Testis (tissue), 3 donors: ENCODE results near the gene THEMIS. TPM values are rescaled to one million over a fixed set of nuclear protein-coding genes. Genes with fewer than 3 reads are reported as not detected.
"Not testable (repeated sequence)": the region's sequence is repeated elsewhere in the genome, so short reads cannot be mapped to it uniquely, and the experiment has no call there.

Experiments
- DNase-seq: peaks from one replicate; pipeline ENCODE4 v3.0.0-alpha.2; 2019
- H3K27ac ChIP-seq, 2 donors: fragments of 200-600 bp; sonication (generic); one replicate each; pipeline ENCODE4 v1.5.1; 2019
- H3K27me3 ChIP-seq: fragments of 200-600 bp; sonication (generic); one replicate; pipeline ENCODE4 v1.5.1; 2019
- H3K36me3 ChIP-seq: fragments of 200-600 bp; sonication (generic); one replicate; pipeline ENCODE4 v1.5.1; 2017; ENCODE audit warnings: low read depth; ENCODE audit errors: missing control alignments
- H3K4me1 ChIP-seq: fragments of 200-600 bp; sonication (generic); one replicate; pipeline ENCODE4 v1.5.1; 2019
- H3K4me3 ChIP-seq, 2 donors: fragments of 200-600 bp; sonication (generic); one replicate each; pipeline ENCODE4 v1.5.1; 2017 to 2019
- H3K9me3 ChIP-seq: fragments of 200-600 bp; sonication (generic); one replicate; pipeline ENCODE4 v1.5.1; 2017
- POLR2A ChIP-seq: fragments of 450-650 bp; IDR thresholded peaks from one replicate; pipeline ENCODE4 v1.6.1; 2017; ENCODE audit warnings: antibody characterized with exemption, mild to moderate bottlenecking, moderate library complexity
- WGBS, 2 donors: methylation state at CpG; one replicate each; pipeline ENCODE4 v1.1.5; 2018; 5-methylcytosine and 5-hydroxymethylcytosine counted together
- intact Hi-C: fragments of 100-400 bp; cut with DNase I; formaldehyde crosslinking; loops from one replicate; pipeline ENCODE4 v1.15.1; 2023; ENCODE audit warnings: low total_unique reads
- polyA plus RNA-seq: library from polyadenylated mRNA; stranded (reverse); fragments of 350-450 nt; fragmentation: Illumina TruSeq; extraction: RNeasy Lipid Tissue Mini Kit (QIAGEN cat#74804); gene quantifications from one replicate; pipeline ENCODE4 v1.2.3, GENCODE V29; 2014; ENCODE audit warnings: low read depth, low replicate concordance; ENCODE audit not compliant: insufficient read depth
- total RNA-seq, 2 donors: library from RNA; depleted of rRNA; stranded (reverse); fragments of >200 nt; gene quantifications; one replicate each; pipeline ENCODE4 v1.2.3, GENCODE V29; 2016
- TF ChIP-seq, protein P1 (sequence below), 3 experiments: fragments of 450-650 bp in 2 of 3; fragments of 200-600 bp in 1 of 3; sonication (generic) in 1 of 3; IDR thresholded peaks; one replicate each; pipeline ENCODE4 v1.5.1; 2016 to 2019; ENCODE audit warnings: antibody characterized with exemption in 3 of 3, mild to moderate bottlenecking in 2 of 3, moderate library complexity in 1 of 3

The THEMIS gene
- total and polyA plus RNA-seq, 3 donors from 2014 or later = 0.36 to 2.1 (median 0.62) TPM

DNA sequence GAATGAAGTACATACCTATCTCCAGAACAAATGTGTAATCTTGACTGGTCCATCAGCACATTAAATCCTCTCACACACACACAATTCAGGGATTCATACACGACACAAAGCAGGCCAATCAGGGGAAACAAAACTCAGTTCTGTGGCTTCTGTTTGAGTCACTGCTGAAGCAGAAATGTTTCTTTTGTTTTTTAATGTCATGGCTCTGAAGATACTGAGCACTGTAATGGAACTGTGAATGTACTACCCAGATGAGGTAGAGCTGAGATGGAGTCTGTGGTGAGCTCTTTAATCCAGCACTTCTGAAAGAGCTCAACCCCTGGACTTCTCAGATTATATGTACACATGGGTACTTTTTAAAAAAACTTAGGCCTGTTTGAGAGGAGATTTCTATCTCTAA is 116.4 kb downstream of the THEMIS start:
- no peak for TF ChIP-seq POLR2A
- TF ChIP-seq, protein P1, sequence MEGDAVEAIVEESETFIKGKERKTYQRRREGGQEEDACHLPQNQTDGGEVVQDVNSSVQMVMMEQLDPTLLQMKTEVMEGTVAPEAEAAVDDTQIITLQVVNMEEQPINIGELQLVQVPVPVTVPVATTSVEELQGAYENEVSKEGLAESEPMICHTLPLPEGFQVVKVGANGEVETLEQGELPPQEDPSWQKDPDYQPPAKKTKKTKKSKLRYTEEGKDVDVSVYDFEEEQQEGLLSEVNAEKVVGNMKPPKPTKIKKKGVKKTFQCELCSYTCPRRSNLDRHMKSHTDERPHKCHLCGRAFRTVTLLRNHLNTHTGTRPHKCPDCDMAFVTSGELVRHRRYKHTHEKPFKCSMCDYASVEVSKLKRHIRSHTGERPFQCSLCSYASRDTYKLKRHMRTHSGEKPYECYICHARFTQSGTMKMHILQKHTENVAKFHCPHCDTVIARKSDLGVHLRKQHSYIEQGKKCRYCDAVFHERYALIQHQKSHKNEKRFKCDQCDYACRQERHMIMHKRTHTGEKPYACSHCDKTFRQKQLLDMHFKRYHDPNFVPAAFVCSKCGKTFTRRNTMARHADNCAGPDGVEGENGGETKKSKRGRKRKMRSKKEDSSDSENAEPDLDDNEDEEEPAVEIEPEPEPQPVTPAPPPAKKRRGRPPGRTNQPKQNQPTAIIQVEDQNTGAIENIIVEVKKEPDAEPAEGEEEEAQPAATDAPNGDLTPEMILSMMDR (IDR thresholded peaks at IDR 0.05) = no peak
- H3K27ac ChIP-seq = no peak overlapping the region
- 93 to 94% methylated on average over 1 of the region's 1 CpG for WGBS, 2 donors
- no peaks in the 10 kb centered on the region for H3K4me1 ChIP-seq
- H3K36me3 ChIP-seq = no peaks in the 10 kb centered on the region
- intact Hi-C loops = no loop called here
- DNase-seq = no peak
- no peaks in the 10 kb centered on the region for H3K27me3 ChIP-seq
- H3K4me3 ChIP-seq = no peak overlapping the region
- H3K9me3 ChIP-seq = no peaks in the 10 kb centered on the region

DNA sequence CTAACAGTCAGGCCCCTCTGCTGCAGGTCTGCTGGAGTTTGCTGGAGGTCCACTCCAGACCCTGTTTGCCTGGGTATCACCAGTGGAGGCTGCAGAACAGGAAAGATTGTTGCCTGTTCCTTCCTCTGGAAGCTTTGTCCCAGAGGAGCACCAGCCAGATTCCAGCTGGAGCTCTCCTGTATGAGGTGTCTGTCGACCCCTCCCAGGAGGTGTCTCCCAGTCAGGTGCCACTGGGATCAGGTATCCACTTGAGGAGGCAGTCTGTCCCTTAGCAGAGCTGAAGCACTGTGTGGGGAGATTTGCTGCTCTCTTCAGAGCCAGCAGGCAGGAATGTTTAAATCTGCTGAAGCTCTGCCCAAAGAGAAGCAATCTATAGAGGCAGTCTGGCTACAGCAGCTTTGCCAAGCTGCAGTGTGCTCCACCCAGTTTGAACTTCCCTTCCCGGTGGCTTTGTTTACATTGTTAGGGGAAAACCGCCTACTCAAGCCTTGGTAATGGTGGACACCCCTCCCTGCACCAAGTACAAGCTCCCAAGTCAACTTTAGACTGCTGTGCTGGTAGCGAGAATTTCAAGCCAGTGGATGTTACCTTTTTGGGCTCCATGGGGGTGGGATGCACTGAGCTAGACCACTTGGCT is 119.1 kb downstream of the THEMIS start:
- WGBS, 2 donors = 85 to 94% methylated on average over 4 of the region's 4 CpGs
- H3K4me1 ChIP-seq, H3K4me3 ChIP-seq, H3K9me3 ChIP-seq, intact Hi-C loops, DNase-seq, H3K36me3 ChIP-seq, H3K27ac ChIP-seq, H3K27me3 ChIP-seq: not testable (repeated sequence)

DNA sequence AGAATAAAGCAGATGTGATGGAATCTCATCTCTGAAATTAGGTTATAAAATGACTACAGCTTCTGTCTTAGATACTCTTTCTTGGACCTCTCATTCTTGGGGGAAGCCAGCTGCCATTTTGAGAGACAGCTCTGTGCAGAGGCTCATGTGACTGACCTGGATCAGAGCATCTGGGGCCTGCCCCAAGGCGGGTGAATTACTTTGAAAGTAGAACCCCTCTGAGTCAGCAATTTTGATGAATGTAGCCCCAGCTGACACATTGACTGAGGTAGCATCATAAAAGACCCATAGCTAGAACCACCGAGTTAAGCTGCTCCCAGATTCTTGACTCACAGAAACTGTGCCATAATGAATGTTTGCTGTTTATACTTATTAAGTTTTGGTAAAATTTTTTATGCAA is 124.5 kb downstream of the THEMIS start:
- H3K27me3 ChIP-seq = no peaks in the 10 kb centered on the region
- no peak for DNase-seq
- H3K4me3 ChIP-seq = no peak overlapping the region
- TF ChIP-seq POLR2A = no peak
- TF ChIP-seq, protein P1 (IDR thresholded peaks at IDR 0.05) = no peak
- intact Hi-C loops = no loop called here
- no peaks in the 10 kb centered on the region for H3K9me3 ChIP-seq
- WGBS, 2 donors = 83% methylated on average over 2 of the region's 2 CpGs
- no peak overlapping the region for H3K27ac ChIP-seq
- no peaks in the 10 kb centered on the region for H3K36me3 ChIP-seq
- no peaks in the 10 kb centered on the region for H3K4me1 ChIP-seq

DNA sequence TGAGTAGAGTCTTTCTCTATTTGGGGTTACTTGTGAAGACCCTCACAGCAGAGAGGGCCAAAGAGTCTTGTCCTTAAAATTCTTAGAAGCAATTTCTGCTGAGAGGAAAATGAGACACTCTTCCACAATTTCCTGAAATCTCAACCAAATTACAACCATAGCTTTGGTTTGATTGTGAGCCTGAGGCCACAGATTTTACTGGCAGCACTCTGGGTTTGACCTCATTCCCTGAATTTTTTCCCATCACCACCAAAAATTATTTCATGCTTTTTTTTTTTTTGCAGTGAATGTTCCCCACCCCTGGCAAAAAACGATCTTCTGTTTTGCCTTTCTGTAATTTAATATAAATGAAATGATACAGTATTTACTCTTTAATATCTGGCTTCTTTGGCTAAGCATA is 125.5 kb downstream of the THEMIS start:
- H3K36me3 ChIP-seq = no peaks in the 10 kb centered on the region
- no peaks in the 10 kb centered on the region for H3K4me1 ChIP-seq
- intact Hi-C loops = no loop called here
- TF ChIP-seq POLR2A = no peak
- TF ChIP-seq, protein P1 (IDR thresholded peaks at IDR 0.05) = no peak
- DNase-seq = no peak
- no peak overlapping the region for H3K4me3 ChIP-seq
- no peak overlapping the region for H3K27ac ChIP-seq
- no peaks in the 10 kb centered on the region for H3K27me3 ChIP-seq
- 32 to 61% methylated on average over 1 of the region's 1 CpG for WGBS, 2 donors
- no peaks in the 10 kb centered on the region for H3K9me3 ChIP-seq

DNA sequence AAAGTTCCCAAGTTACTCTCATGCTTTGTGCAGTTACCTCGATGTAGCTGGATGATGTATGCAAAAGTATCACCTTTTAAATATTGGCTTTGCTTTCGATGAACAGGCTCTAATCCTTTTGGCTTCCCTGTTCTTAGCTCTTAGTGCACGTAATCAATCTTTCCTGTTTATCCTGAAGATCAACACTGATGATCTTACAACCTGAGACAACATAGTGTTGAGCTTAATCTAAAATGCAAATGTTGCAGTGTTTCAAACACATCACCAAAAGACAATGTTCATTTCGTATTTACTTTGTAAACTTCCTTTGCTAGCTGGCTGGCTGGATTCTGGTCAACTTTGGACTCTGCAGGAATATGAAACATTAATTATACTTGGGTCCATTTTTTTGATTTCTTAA is 132.1 kb downstream of the THEMIS start:
- Histone ChIP-seq H3K27ac (no peak overlapping the region), H3K9me3 (no peaks in the 10 kb centered on the region), H3K27me3 (no peaks in the 10 kb centered on the region), H3K4me1 (no peaks in the 10 kb centered on the region), H3K4me3 (no peak overlapping the region), H3K36me3 (no peaks in the 10 kb centered on the region)
- WGBS, 2 donors = 71 to 76% methylated on average over 4 of the region's 4 CpGs
- no peak for TF ChIP-seq POLR2A
- TF ChIP-seq, protein P1 (IDR thresholded peaks at IDR 0.05) = no peak
- intact Hi-C loops = no loop called here
- no peak for DNase-seq
